HG03342 (cell line): ENCODE measurements around the gene SIK2.
"Not testable (repeated sequence)": the region's sequence is repeated elsewhere in the genome, so short reads cannot be mapped to it uniquely, and the experiment has no call there.

Source experiments
- ATAC-seq: cut with Tn5 transposase; IDR thresholded peaks from one replicate; pipeline ENCODE4 v1.9.1; 2021; ENCODE audit warnings: mild to moderate bottlenecking, moderate library complexity; ENCODE audit not compliant: unreplicated experiment

Gene SIK2

DNA sequence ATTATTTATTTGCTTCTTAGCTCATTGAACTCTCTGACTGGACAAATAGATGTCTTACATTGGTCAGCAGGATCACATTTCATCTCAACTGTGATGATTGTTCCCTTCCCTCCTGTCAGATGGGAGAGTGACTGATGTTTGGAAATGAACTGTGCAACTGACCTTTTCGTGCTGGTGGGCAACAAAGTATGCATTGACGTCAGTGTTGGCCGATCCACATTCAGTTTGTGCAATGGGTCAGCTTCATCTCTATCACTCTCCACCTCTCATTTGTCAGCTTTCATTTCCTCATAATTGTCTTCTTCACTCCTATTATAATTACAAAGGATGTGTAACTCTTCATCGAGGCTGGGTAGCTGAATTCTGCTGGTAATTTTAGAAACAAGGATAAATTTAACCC is 92.6 kb downstream of the SIK2 start:
- no peak for ATAC-seq

DNA sequence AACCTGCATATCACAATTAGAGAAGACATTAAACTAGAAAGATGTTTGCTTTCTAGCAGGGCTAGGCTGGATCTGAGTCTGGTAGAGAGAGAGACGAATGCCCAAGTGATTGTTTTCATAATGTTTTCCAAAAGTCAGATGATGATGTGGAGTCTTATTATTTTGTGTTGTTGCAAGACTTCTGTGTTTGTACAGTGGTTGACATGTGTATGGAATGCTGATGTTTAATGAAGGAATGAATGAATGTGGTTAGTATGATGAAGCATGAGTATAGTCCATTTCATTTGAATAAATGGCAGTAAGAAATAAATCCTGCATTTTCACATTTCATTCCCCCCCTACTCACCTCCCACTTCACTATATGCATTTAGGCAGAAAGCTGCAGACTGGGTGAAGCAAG is 94.3 kb downstream of the SIK2 start:
- ATAC-seq: no peak

DNA sequence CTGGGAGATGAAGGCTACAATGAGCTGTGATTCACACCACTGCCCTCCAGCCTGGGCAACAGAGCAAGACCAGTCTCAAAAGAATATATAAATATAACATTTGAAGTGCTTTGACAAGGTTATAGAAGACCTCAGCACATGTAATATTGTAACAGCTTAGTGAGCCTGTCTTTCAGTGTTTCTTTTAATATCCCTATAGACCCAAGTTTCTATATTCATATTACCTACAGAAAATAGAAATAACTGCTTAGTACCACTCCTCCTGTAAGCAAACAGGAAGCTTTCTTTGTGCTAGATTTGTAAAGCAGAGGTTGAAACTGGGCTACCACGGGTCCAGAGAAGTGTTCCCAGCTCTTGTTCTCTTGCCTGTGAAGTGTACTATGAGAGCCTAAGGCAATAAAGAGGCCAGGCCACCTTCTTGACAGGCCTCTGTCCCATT is 95.7 kb downstream of the SIK2 start:
- peak; percentile 53 for ATAC-seq

GRCh38 chr11:111698852-111699559 is 96.8 kb downstream of the SIK2 start:
- no peak for ATAC-seq

GRCh38 chr11:111699579-111700156 is 97.4 kb downstream of the SIK2 start:
- ATAC-seq: no peak

DNA sequence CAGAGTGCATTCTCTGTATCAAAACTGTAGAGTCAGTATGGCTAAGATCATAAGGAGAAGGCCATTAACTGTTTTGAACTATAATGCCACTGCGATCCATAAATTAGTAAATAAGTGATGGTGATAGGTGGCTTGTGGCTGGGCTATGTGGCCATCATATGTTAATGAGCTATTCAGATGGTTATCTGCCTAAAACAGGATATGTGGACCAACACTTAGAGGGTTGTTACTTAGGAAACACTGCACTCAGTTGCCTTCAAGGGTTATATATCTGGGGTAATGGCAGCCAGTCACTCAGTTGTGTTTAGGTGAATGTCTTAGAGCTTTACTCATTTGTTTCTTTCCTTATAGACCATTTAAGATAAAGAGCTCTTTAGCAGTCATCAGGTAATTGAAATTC is 97.9 kb downstream of the SIK2 start:
- no peak for ATAC-seq

GRCh38 chr11:111702623-111703022 is 100.4 kb downstream of the SIK2 start:
- no peak for ATAC-seq

GRCh38 chr11:111703576-111703975 is 101.3 kb downstream of the SIK2 start:
- no peak for ATAC-seq

GRCh38 chr11:111707039-111707690 is 104.9 kb downstream of the SIK2 start:
- no peak for ATAC-seq

- no peak for ATAC-seq
Measured at GRCh38 chr11:111707691-111708067, 105.4 kb downstream of the SIK2 start.

DNA sequence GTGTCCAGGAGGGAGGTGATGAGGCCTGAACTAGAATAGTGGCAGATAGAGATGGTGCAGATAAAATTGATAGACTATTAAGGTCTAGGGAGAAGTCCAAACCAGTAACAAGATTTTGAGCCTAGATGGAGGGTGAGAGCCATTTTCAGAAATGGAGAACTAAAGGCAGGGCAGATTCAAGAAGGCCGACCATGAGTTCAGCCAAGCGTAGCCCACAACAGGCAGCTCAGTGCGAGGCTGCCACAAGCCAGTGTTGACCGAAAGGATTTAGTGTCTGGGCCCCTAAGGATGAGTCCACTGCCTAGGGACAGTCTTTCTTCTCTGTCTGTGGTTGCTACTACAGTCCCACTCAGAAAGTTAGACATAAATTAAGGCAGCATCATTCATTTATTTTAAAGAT is 112.3 kb downstream of the SIK2 start:
- no peak for ATAC-seq

DNA sequence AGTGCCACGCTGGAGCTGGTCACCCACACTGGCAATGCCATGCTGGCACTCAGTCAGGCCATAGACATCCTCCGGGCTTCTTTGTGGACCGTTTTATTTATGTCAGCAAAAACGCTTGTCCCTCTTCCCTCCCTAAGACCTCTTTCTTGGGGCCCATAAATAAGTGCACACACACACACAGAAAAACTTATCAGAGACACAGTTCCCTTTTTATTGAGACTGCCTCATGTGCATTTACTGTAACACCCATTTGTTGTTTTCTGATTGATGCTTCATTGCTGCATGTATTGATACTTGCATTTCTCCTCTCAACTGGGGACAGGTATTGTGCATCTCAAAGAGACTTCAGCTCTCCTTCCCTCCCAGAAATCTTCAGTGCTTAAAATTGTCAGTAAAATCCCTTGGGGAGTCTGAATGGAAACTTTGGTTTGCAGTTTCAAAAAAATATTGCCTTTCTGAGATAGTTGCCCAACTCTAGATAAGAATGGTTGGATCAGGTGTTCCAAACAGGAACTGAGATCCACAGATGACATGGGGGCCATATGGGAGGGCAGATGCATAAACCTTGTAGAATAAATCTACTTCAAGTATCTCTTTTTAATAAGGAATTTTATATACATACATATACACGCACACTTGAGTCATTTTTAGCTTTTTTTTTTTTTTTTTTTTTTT is 113.0 kb downstream of the SIK2 start:
- no peak for ATAC-seq

DNA sequence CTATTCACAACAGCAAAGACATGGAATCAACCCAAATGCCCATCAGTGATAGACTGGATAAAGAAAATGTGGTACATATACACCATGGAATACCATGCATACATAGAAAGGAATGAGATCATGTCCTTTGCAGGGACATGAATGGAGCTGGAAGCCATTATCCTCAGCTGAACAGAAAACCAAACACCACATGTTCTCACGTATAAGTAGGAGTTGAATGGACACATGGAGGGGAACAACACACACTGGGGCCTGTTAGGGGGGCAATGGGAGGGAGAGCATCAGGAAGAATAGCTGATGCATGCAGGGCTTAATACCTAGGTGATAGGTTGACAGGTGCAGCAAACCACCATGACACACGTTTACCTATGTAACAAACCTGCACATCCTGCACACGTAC is 115.4 kb downstream of the SIK2 start:
- ATAC-seq: not testable (repeated sequence)

GRCh38 chr11:111718436-111718835 is 116.2 kb downstream of the SIK2 start:
- ATAC-seq: no peak

- no peak for ATAC-seq
Measured at GRCh38 chr11:111718859-111719258, 116.6 kb downstream of the SIK2 start.

GRCh38 chr11:111719379-111719778 is 117.1 kb downstream of the SIK2 start:
- ATAC-seq: no peak

GRCh38 chr11:111720801-111721494 is 118.7 kb downstream of the SIK2 start:
- ATAC-seq: no peak

- no peak for ATAC-seq
Measured at GRCh38 chr11:111722501-111722900, 120.3 kb downstream of the SIK2 start.

GRCh38 chr11:111723595-111723994 is 121.3 kb downstream of the SIK2 start:
- no peak for ATAC-seq

DNA sequence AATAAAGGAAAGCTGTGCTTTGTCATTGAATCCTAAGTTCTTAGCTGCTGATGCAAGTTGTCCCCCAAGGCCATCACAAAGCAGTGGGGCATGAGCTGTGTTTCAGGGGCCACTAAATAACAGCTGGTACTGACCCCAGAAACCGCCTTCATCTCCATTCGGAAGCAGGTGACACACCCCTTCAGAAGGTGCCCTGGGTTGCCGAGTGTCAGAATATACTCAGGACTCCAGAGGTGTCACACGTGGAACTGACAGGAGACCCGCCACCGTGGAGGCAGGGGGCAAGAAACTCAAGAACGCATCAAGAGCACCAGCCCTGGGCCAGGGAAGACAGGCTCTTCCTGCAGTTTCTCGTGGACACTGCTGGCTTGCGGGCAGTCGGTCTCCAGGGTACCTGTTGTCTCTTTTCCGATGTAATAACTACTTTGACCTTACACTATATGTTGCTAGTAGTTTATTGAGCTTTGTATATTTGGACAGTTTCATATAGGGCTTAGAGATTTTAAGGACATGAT is 122.4 kb downstream of the SIK2 start:
- no peak for ATAC-seq

GRCh38 chr11:111725621-111726020 is 123.4 kb downstream of the SIK2 start:
- no peak for ATAC-seq
